IPS DF 19.7 (cell line): ENCODE data around the gene UNC5C.

Source experiments
- DNase-seq: peaks from one replicate; pipeline ENCODE4 v3.0.0-alpha.2; 2013; ENCODE audit warnings: low read depth, low spot score

The UNC5C gene

DNA sequence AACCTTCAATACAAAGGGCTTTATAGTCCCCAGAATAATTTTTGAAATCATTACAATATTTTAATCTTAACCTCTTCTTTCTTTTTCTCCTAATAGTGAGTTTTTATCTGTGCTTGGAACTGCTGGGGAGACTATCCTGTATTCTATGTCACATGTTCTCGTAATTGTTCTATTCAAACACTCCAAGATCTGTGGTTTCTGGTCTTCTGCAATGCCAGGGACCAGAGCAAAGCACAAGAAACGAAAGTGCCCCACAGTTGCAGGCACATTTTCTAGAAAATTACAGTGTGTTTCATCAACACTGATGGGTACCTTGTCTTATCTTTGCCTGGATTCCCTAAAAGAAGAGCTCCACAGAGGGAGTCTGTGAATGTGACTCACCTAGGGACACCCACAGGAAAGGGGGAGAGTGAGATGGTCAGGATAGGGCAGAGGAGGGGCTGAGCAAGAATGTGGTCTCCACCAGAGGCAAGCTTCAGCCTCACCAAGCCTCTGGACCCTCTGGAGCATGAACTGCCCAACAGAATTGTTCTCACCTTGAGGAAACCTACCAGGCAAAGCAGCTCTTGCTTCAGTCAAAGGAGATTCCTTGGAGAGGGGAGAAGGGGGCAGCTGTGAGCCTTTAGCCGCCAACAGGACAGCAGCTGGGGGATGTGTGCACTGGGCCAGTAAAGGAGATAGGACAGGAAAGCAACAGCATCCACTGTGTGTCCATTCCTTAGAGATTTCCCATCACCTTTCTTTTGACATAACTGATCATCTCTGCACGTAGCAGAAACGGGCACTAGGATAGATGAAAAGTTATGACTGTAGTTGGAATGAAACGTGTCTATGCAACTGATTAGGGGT, 25.9 kb downstream of the UNC5C start:
- no peak for DNase-seq

DNA sequence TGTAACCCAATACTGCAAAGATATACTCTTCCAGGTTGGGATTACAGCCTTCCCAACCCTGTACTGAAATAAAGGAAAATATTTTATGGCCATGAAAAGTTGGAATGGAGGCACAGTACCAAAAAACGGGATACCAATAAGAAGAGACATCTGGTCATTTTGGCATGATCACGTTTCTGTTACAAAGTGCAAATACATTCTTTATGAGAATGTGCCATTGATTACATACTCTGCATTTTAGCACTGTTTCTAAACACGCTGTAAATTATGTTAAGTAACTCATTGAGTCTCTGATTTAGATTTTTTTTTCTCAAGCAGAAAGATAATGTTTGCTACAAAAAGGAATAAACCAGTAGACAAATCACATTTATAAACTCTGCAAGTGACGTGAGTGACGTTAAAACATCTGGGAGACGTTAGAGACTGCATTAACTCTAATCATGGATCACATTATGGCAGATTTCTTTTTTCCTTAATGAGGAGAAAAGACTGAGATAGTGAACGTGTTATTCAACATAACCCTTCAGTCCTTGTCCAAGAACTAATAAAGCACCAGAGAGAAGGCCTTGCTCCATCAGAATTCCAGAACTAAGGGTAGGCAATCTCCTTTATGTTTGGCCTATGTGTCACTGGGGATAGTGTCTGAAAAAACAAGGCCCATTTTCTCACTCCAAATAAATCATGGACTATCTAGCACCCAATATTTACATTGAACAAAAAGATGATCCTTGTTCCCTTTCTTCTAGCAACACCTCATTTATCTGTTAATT, 31.0 kb downstream of the UNC5C start:
- DNase-seq: no peak

DNA sequence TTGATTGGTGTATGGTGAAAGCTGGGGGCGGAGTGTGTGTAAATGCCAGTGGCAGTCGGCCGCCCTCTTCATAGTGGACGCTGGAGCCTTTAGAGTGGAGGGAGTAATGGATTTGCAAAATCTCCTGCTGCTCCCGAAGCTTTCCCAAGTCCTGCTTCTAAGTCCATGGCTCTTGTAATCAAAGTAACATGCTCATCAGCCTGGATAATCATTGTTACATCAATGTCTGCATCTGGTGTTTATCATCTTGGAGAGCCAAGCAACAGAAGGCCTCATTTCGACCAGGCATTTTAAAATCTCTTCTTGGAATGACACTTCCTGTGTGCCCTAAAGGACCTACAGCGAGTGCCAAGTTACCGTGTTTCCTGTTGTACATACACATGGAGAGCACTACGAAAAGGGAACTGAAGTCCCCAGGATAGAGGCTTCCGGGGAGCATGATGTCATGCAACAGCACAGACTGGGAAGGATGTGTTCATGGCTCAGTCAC, 32.2 kb downstream of the UNC5C start:
- no peak for DNase-seq

DNA sequence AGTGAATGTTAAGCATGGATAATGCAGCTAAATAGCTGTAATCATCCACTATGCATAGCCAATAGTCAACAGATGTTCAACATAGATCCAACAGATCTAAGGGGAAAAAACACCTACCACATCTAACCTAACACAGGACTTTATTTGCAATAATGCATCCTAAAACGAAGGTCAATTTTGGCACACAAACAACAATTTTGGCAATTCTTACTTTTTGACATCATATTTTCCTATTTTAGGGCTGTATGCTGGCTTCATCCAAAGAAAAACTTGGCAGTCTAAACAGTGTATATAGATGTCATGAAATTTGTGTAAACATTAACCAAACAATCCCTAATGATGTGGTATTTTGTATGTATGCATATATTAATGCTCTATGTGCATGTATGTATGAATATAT, 33.2 kb downstream of the UNC5C start:
- DNase-seq: no peak

DNA sequence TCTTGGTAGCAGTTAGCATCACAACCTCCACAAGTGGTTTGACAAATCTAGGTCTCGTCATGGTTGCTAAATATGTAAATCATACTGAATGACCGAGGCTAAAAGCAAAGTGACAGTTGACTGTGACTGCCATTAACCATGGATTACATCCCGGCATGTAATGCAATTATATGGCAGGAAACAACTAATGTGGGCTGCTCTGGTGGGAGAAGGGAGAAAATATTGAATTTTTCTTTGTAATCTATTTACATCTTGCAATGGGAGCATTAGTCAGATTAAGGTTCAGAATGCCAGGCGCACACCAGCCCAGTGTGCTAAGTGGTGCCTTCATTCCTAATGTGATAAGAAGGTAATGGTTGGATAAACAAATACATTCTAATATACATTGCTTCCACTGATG, 35.8 kb downstream of the UNC5C start:
- no peak for DNase-seq

DNA sequence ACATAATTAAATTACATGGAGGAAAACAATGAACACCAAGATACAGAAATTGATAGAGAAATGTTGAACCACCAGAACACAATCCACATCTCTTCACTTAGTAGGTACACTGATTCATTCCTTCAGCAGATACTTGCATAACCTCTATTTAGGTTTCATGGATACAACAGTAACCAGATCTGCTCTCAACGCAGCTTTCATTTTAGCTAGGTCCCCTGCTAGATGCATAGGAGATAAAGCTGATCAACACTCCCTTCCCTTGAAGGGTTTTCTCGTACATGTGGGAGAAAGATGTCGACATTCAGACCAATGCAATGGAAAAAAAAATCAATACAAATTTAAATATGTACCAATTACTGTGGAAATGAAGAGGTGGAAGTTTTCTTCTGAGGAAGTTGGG, 37.3 kb downstream of the UNC5C start:
- no peak for DNase-seq

DNA sequence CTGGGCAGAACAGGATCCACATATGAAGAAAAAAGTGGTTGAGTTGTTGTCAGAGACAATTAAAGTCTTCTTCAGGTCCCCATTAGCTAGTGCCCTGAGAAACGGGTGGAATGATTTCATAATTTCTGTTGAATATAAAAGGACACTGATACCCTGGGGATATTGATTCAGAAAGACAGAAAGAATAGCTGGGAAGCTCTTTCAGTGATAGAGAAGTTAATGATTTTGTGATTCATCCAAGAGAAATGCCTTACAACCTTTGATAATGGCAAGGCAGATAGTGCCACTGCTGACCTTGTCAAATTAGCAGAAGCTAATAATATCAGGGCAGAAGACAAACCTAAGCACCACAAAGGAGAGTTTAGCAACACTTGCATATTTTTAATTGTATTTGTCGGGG, 37.9 kb downstream of the UNC5C start:
- no peak for DNase-seq

DNA sequence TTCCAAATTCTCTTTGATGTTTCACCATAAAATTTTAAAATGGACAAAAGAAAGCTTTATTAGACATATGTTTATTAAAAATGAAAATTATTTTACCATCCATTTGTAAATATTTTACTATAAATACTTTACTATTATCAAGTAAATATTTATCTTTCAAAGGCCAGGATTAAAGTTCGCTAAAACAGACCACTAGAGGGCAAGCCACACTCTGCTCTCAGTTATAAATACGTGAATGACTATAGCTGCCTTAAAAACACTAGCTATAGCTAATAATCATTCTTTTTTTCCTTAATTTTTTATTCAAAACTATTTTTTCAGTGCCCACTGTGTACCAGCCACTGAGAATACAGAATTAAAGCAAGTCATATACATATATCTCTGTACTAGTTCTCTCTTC, 38.6 kb downstream of the UNC5C start:
- DNase-seq: no peak

DNA sequence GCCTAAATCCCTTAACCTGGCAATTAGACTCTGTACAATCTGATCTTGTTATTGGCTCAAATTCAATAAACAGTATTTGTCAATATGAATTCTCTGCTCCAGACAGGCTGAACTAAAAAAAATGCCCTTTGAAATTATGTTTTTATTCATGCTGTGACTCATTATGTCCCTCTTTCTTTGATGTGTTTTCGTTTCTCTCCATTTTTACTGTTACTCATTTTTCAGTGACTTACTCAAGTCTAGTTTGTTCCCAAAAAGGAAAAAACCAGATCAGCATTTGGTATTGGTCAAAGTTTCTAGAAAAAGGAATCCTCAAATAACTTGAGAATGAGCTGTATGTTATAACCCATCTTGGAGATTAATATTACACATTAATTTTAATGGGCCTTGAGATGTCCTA, 40.4 kb downstream of the UNC5C start:
- no peak for DNase-seq

DNA sequence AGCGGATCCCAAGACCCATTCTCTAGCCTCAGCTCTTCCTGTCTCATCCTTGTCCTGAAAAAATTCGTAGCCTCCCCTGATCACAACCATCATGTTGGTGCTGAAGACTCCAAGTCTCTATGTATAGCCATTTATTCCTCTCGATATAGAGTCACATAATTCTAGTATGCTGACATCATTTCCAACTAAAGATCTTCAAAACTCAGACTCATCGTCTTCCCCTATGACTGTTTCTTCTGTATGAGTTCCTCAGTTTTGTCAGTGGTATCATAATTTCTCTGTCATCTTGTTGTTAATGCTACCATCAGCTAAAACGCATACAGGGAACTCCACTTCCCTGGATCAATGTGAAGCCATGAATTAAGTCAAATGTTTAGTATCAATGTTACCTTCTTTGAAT, 41.2 kb downstream of the UNC5C start:
- DNase-seq: no peak

DNA sequence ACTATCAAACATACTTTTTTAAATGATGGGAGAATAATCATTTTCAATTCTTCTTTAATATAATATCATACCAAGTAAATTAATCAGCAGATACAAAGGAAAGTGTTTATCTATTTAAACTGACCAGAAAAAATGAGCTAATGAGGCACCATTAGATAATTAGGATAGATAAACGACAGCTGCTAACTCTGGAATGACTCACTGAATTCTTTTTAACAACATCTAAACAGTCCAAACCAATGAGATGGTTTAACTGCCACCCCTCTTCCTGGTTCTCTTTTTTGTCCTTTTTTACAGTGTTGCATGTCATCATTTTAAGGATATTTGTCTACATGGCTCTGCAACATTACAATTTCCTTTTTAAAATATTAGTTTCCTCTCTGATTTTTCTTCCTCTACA, 41.6 kb downstream of the UNC5C start:
- DNase-seq: no peak

DNA sequence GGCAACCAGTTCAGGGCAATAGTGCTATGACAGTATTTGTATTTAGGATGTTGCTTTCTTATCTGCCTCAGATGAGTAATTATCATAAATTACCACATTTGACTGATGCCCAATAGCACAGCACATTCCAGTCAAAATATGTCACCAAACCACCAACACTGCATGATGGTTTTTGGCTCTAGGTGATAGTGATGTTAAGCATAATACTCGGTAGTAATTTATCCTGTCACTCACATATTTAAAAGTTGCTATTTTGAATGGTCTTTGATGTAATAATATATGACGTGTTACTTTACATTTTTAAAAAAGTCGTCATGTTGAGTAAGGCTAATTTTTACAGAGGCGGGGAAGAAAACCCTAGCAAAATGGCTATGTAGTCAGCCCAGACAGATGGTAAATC, 42.5 kb downstream of the UNC5C start:
- no peak for DNase-seq

DNA sequence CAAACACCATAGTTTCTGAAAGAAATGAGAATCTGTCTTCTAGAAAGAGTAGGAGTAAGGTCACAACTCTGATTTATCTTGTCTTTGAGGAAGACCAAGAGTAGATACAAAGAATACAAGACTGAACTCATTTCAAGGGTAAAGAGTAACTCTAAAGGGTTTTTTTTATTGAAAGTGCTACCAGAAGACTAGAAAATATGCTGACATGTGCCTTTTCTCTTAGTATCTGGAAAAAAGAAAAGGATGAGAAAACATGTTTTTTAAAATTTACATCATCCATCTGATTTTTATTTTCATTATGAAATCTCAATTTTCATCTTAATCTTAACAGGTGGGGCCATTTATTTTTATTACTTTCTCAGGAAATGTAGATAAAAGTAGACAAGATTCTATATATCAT, 43.0 kb downstream of the UNC5C start:
- no peak for DNase-seq

DNA sequence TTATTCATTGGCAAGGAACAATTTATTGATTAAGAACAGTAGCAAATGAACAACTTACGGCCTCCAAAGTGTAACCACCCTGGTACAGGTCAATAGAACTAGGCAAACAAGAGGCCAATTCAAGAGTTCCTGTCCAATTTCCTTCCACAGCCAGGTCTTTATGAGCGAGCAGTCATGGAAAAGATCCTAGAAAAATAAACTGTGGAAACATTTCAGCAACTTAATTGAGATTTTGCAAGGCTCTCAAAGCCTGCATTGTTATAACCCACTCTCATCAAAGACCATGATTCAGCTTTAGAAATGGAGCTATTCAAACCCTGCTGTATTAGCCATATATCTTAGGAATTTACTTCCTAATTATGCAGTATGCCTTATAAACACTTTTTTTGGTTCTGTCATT, 43.6 kb downstream of the UNC5C start:
- DNase-seq: no peak

DNA sequence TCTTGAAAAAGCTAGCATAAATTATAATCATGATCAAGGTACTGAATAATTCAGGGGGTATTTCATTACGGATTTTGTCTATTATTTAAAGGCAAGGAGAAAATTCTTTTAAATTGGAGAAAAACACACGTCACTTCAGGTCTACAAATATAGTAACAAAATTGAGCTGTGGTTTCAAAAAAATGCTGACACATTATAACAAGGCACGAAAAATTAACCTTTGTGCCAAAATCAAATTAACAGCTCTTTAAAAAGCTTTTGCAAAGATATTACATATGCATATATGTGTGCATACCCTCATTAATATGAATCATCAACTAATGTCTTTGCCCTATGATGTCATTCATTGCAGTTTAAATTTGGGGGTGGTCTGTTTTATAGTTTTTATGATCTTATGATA, 44.3 kb downstream of the UNC5C start:
- no peak for DNase-seq

DNA sequence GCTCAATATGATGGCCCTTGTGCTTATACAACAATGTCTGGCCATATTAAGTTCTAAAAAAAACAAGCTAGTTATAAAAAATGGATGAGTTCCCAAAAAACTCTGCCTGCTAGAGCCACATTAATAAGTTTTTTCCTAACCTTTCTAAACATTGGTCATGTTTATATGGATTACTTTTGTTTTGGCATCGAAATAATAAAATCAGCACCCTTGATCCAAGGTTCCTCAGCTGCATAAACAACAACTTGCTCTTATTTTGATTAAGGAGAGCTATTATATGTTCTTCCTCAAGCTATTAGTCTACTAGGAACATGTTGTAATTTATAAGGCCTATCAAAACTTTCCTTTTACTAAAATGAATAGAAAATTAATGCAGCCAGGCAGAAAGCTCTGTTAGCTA, 48.4 kb downstream of the UNC5C start:
- no peak for DNase-seq

DNA sequence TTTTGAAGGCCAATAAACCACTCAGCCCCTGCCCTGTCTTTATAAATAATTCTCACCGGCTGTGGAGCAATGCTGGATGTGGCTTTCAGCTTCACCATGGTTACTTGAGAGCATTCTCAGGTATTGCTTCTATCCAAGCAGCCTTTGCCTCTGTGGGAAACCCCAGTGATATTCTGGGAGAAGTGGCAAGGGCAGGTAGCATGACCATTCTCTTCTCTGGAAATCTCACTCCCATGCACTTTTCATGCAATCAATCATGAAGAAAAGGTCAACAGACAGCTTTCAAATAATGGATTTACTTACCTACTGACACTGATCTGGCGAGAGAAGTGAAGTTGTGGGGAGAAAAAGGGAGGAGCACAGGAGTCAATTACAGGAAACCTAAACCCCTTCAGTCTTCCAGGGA, 49.5 kb downstream of the UNC5C start:
- no peak for DNase-seq

DNA sequence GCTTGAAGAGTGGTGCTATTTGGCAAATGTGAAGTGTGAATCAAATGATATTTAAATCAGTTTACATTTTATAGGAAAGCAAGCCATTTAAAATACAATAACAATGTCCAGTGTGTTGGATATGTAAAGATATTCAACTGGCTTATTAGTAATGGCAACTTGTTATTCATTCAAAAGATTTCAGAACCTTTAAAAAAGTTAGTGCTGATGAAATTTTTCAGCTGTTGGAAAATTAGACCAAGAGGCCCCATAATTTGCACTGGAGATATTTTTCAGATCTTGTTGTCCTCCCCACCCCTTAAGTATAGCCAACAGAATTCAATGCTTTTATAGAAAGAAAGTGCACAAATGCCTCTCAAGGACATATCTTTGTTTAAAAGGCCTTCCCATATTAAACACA, 54.6 kb downstream of the UNC5C start:
- DNase-seq: no peak

DNA sequence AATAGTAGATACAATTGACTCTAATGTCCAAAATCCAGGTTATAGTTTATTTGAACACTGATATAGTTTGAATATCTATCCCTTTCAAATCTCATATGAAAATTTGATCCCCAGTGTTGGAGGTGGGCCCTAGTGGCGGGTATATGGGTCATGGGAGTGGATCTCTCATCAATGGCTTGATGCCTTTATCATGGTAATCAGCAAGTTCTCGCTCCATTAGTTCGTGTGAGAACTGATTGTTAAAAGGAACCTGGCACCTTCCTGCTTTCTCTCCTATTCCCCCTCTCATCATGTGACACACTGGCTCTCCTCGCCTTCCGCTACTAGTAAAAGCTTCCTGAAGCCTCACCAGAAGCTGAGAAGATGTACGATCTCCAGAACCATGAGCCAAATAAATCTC, 70.1 kb downstream of the UNC5C start:
- DNase-seq: peak; percentile 3

DNA sequence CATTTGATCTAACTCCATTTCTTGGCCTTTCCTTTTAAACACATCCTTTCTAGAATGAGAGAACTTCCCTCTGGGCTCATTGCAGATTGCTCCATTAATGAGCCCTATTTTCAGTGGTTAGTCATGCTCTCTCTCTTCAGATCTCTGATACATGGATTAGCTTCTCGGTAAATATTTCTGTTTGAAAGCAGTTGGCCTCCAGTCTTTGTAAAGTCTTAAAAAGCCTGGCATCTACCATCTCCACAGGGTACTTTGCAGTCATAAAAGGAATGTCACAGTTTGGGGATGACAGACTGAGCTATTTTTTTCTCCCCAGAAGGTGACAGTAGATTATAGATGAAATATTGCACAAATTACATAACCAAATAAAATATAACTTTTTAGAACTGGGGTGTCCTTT, 72.7 kb downstream of the UNC5C start:
- no peak for DNase-seq

DNA sequence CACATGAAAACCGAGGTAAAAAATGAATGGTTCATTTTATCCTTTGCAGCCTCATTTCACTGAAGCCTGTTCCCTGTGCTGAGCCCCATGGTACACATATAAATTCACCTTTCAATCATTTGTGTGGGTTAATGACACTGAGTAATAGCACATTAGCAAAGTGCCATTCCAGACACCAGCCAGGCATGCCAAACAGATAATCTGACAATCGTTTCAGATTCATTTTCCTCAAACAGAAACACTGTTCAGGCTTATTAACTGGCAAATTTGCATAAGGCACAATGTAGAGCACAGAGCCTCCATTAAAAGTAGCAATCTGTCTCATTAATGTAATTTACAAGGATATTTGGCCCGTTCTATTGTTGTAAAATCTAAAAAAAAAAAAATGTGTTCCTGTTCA, 76.2 kb downstream of the UNC5C start:
- DNase-seq: no peak

DNA sequence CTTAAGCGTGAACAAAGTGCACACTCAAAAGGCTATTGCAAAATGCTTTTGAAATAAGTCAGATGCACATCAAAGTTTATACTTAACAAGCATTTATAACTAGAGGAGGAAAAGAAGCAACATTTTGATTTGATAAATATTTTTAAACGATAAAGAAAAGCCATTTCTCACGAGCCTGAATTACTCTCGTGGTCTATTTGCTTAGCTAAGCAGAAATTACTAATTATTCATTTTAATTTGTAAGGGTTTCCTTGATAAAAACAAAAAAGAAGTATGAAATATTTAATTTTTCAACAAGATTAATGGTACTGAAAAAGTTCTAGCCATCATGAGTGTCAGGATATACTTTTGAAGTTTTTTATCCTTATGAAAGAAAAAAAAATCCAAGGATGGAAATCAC, 78.2 kb downstream of the UNC5C start:
- no peak for DNase-seq

DNA sequence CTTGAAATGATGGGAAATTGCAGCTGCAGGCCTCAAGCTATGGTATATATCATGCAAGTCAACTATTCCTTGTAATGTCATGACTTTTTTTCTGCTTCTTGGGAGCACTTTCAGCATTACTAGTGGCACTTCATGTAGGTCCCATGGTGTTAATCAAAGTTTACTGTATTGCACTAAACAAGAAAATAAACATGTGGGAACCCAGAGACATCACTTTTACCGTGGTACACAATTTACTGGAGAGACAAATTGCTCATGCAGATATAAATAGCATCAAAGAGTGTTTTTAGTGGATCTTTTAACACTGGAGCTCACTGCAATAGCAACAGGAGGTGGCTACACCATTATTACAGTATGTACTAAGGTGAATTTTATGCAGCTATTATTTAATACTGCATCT, 79.2 kb downstream of the UNC5C start:
- DNase-seq: no peak
